HepG2 (cell line): ENCODE data around the gene MUC13.

ENCODE experiments used
- CREB1 ChIP-seq, 2 experiments: fragments of 450-650 bp in 1 of 2; IDR thresholded peaks; 2 replicates each; pipeline ENCODE4 v1.6.1; 2016 to 2017; ENCODE audit warnings: control low read depth in 1 of 2, mild to moderate bottlenecking in 1 of 2, missing compliant biosample characterization in 1 of 2, missing genetic modification characterization in 1 of 2
- CTCF ChIP-seq: sonication (generic); formaldehyde crosslinking; IDR thresholded peaks from 2 replicates; pipeline ENCODE4 v1.5.0; 2020; ENCODE audit warnings: mild to moderate bottlenecking, missing genetic modification reagents, moderate library complexity
- GMEB1 ChIP-seq: sonication (generic); formaldehyde crosslinking; IDR thresholded peaks from 2 replicates; pipeline ENCODE4 v1.5.1; 2020; ENCODE audit warnings: missing genetic modification reagents, mild to moderate bottlenecking, borderline replicate concordance
- POLR2A ChIP-seq, 2 experiments: IDR thresholded peaks; 2 replicates each; pipeline ENCODE4 v1.6.1; 2011; ENCODE audit warnings: low read depth in 2 of 2, low read length in 2 of 2, mild to moderate bottlenecking in 1 of 2, moderate library complexity in 1 of 2; ENCODE audit not compliant: insufficient read depth in 1 of 2
- RXRB ChIP-seq: IDR thresholded peaks from 2 replicates; pipeline ENCODE4 v1.6.1; 2016; ENCODE audit warnings: borderline replicate concordance, missing genetic modification reagents, missing compliant biosample characterization
- ZC3H4 ChIP-seq: sonication (generic); formaldehyde crosslinking; IDR thresholded peaks from 2 replicates; pipeline ENCODE4 v1.4.0; 2020; ENCODE audit warnings: missing genetic modification reagents, borderline replicate concordance

GRCh38 chr3:124915254-124915653, 19.3 kb downstream of the MUC13 start:
- no peak for TF ChIP-seq GMEB1 (CRISPR knock-in tag)
- no peak for TF ChIP-seq ZC3H4 (CRISPR knock-in tag)
- TF ChIP-seq POLR2A (IDR thresholded peaks at IDR 0.05; ENCODE audit: insufficient read depth in 1 of 2, low read depth in 2 of 2, low read length in 2 of 2) = no peak
- no peak for TF ChIP-seq CTCF (CRISPR knock-in tag)
- no peak for TF ChIP-seq RXRB (CRISPR knock-in tag)
- no peak for TF ChIP-seq CREB1 (IDR thresholded peaks at IDR 0.05)
- TF ChIP-seq CREB1 (CRISPR knock-in tag; IDR thresholded peaks at IDR 0.05) = no peak
